Measurements from ENCODE around the gene NTM. TPM values are rescaled to one million over a fixed set of nuclear protein-coding genes. Genes with fewer than 3 reads are reported as not detected.

NTM gene
- total and polyA plus RNA-seq, 9 donors, result 0.16 to 8.5 (median 0.55) TPM; not detected in 3

DNA sequence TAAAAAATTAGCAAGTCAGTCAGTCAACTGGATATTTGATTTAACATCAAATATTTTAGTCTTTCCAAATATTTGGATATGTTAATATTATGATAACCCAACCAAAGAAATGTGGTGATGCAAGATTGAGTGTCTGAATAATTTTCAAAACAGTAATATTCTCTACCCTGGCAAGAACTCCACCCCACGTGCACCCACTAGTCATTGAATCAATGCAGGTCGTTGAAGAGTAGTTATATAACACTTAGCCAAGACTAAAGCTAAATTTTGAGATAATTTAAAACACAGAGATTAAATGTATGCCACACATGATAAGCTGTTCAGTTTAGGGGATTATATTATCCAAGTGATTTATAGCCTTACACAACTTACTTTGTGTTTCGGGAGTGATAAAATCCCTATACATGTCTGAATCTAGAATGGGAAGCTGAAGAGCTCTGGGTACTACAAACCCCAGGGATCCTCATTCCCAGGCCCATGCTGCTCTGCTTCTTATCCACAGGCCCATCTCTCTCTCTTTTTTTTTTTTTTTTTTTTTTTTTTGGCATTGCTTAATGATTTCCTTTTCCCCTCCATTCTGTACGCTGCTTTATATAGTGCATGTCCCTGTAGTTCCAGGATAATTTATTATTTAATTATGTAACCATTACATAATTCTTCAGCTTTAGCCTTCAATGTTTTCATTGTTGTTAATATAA lies 392.9 kb downstream of the NTM start:
- Histone ChIP-seq H3K4me1 (ENCODE audit: insufficient read depth) (no peaks in the 10 kb centered on the region), H3K27me3 (no peaks in the 10 kb centered on the region), H3K4me3 (no peak overlapping the region), H3K36me3 (no peaks in the 10 kb centered on the region), H3K27ac (no peak overlapping the region), H3K9me3 (no peaks in the 10 kb centered on the region)
- DNase-seq, result no peak
- WGBS, 3 donors, result 56 to 68% (median 65%) methylated on average over 4 of the region's 4 CpGs
- intact Hi-C loops (cut with DNase I), result no loop called here
- TF ChIP-seq EP300 (IDR thresholded peaks at IDR 0.05), result no peak
- no peak for TF ChIP-seq POLR2A (IDR thresholded peaks at IDR 0.05)
- no peak for TF ChIP-seq CTCF (IDR thresholded peaks at IDR 0.05)

- intact Hi-C loops (cut with DNase I), result no loop called here
- Histone ChIP-seq H3K9me3 (no peaks in the 10 kb centered on the region), H3K27ac (no peak overlapping the region), H3K4me1 (ENCODE audit: insufficient read depth) (no peaks in the 10 kb centered on the region), H3K4me3 (no peak overlapping the region), H3K36me3 (no peaks in the 10 kb centered on the region), H3K27me3 (no peaks in the 10 kb centered on the region)
- 66 to 71% (median 67%) methylated on average over 5 of the region's 5 CpGs for WGBS, 3 donors
- TF ChIP-seq CTCF (IDR thresholded peaks at IDR 0.05) (no peak), POLR2A (IDR thresholded peaks at IDR 0.05) (no peak), EP300 (IDR thresholded peaks at IDR 0.05) (no peak)
- no peak for DNase-seq
These were observed 393.7 kb downstream of the NTM start for GRCh38 chr11:131764126-131764525.

GRCh38 chr11:131764649-131765048 lies 394.2 kb downstream of the NTM start:
- no peak for DNase-seq
- intact Hi-C loops (cut with DNase I), result no loop called here
- Histone ChIP-seq H3K36me3 (no peaks in the 10 kb centered on the region), H3K4me3 (no peak overlapping the region), H3K27me3 (no peaks in the 10 kb centered on the region), H3K4me1 (ENCODE audit: insufficient read depth) (no peaks in the 10 kb centered on the region), H3K27ac (no peak overlapping the region), H3K9me3 (no peaks in the 10 kb centered on the region)
- TF ChIP-seq CTCF (IDR thresholded peaks at IDR 0.05), result no peak
- TF ChIP-seq EP300 (IDR thresholded peaks at IDR 0.05), result no peak
- TF ChIP-seq POLR2A (IDR thresholded peaks at IDR 0.05), result no peak
- 35 to 63% (median 62%) methylated on average over 3 of the region's 3 CpGs for WGBS, 3 donors

DNA sequence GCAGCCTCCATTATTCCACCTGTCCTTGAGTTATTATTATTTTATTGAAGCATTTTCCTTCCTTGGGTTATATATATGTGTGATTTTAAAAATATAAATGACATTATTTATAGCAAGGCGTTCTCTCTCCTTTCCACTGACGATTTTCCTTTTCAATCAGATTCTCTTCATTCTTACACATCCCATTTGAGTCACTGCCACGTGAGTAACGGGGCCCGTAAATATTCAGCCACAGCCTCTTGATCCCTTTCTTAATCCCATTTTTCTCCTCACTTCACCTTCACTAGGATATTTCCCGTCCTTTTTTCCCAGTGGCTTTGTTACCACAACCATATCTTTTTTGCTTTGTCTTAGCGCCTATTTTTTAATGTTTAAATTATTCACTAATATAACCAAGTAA lies 396.2 kb downstream of the NTM start:
- no peak for DNase-seq
- no peaks in the 10 kb centered on the region for H3K36me3 ChIP-seq
- H3K27me3 ChIP-seq, result no peaks in the 10 kb centered on the region
- 67 to 73% (median 72%) methylated on average over 7 of the region's 7 CpGs for WGBS, 3 donors
- H3K4me3 ChIP-seq, result no peak overlapping the region
- no peaks in the 10 kb centered on the region for H3K4me1 ChIP-seq (ENCODE audit: insufficient read depth)
- no peaks in the 10 kb centered on the region for H3K9me3 ChIP-seq
- intact Hi-C loops (cut with DNase I), result no loop called here
- H3K27ac ChIP-seq, result no peak overlapping the region
- no peak for TF ChIP-seq POLR2A (IDR thresholded peaks at IDR 0.05)
- TF ChIP-seq CTCF (IDR thresholded peaks at IDR 0.05), result no peak
